Activated T-helper 1 cell treated with anti-CD3 and anti-CD28 coated beads, Interleukin-2, amount 50 U/mL, for 16 hours (primary cell): ENCODE data around the gene SLC39A2.
"Not testable (repeated sequence)": the region's sequence is repeated elsewhere in the genome, so short reads cannot be mapped to it uniquely, and the experiment has no call there.

Experiments
- DNase-seq, 2 donors: peaks; one replicate each; pipeline ENCODE4 v3.0.0-alpha.2; 2020; ENCODE audit warnings: low read depth in 1 of 2, low spot score in 1 of 2

Gene SLC39A2

DNA sequence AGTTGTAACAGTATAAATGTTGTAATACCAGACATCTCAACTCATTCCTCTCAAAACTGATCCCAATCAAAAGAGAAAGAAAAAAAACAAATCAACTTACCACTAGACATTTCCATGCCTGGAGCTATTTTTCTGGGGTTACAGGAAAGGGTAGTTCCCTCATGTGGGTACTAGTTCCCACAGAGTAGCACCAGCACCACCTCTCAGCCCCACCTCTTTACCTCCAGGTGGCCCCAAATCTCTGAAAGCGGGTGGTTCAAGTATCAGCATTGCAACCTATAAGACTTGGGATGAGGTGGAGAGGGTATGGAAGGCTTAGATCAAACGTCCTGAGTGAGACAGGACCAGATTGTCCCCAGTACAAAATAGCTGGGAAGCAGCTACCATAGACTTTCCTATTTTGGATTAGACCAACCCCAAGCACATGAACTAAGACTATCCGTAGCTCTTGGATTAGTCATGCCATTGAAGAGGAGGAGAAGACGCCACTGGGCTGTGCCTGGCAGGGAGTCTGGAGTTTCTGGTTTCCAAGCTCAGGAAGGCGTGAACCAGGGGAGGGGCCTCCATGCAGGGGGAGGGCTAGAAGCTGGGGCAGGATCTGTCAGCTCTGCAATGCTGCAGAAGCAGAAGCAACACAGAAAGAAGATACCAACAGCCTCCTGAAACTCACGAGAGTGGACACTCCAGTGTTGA, at the start of gene SLC39A2:
TSS of gene SLC39A2 (plus strand) at position 620 of the 693 bp plus-strand sequence. CDS start 154 bp downstream, outside the sequence.
- DNase-seq, result no peak

DNA sequence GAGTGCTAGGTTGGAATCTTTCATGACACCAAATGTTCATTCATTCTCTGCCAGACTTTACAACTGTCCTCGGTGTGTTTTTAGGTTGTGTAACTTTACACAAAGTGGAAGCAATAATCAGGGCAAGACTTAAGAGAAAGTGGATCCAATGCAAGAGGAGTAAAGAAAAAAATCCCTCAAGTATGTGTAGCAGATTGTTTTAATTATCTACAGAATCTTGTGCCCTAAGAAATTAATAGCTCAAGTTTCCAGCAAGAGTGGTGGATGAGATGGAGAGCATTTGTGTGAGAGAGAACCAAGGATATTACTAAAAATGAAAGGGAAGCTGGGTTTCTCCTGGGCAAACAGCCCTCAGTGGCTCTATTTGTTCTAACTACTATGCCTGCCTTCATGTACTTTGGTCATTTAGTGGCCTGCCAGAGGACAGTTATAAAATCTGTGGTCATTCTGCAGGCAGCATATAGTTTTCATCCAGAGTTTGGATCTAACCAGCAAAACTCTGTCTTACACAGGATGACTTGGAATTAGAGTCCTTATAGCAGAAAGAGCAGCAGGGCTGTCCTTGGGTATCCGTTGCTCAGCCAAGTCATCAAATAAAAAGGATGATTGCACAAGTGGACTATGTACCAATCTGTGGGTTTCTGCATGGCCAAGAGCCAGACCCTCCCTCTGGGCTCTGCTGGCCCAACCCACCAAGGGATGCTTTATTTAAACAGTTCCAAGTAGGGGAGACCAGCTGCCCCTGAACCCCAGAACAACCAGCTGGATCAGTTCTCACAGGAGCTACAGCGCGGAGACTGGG, 44.2 kb upstream of the SLC39A2 start, which contains the start of gene RNASE2:
TSS of gene RNASE2 (plus strand) at position 752 of the 802 bp plus-strand sequence. CDS start 285 bp downstream, outside the sequence.
- DNase-seq, result not testable (repeated sequence)

GRCh38 chr14:20955538-20955873, 43.6 kb upstream of the SLC39A2 start:
- not testable (repeated sequence) for DNase-seq

- no peak for DNase-seq
Measured at GRCh38 chr14:20956376-20956976, 42.6 kb upstream of the SLC39A2 start.

DNA sequence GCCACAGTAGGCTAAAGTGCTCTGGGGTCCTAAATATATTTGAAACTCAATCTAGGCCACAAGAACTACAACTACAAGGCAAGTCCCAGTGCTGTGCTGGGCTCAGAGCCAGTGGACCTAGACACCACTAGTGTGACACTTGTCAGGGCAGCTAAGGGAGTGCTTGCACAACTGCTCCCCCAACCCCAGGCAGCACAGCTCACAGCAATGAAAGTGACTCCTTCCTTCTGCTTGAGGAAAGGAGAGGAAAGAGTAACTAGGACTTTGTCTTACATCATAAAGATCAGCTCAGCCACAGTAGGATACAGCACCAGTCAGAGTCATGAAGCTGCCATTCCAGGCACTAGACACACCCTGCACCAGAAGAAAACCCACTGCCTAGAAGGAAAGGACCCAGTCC, 40.1 kb upstream of the SLC39A2 start:
- DNase-seq, result not testable (repeated sequence)

DNA sequence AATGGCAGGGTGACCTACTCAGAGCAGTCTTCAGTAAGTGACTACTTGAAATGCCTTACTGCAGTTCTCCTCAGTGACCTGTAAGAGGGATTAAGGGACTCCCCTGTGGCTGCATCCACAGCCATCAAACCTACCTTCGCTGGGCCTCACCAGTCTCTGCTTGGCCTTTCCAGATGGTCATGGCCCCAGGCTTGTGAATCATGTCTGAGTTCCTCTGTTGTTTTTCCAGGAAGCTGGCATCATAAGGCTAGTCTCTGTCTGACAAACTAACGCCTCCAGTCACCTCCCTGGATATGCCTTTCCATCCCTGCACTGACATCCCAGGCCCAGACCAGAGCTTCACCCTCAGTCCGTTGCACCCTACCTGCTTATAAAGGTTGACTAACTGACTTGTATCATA, 29.8 kb upstream of the SLC39A2 start:
- no peak for DNase-seq

- DNase-seq, result no peak
Measured at GRCh38 chr14:20970647-20970982, 28.5 kb upstream of the SLC39A2 start.

DNA sequence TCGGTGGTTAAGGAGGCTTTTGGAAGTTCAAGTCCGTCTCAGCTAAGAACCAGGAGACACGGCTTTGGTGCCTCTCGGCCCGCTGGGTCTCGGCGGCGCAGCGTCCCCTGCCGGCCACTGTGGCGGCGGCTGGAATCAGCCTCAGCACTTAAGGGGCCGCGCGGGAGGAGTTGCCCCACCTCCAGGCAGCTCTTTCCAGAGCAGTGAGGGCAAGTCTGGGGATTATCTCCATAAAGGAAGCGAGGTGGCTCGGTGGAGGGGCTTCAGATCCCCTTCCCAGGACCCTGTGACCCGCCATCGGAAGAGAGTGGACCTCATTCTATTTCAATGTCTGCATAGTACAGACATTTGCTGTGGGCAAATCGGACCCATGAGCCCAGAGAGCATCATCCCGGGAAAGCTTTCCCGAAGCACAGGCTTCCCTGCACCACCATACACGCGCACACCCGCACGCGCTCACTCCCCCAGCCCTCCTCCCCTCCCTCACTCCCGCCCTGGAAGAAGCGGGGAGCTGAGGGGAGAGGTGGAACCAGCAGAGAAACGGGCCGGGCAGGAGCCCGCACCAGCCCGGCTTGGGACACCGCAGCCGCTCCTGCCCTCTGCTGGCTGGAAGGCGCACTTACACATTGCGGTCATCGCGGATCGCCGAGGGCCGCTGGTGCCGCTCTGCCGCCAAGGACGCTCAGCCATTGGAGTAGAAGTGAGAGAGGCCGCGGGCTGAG, 27.9 kb upstream of the SLC39A2 start:
- peak; percentile 56 to 63 for DNase-seq

DNA sequence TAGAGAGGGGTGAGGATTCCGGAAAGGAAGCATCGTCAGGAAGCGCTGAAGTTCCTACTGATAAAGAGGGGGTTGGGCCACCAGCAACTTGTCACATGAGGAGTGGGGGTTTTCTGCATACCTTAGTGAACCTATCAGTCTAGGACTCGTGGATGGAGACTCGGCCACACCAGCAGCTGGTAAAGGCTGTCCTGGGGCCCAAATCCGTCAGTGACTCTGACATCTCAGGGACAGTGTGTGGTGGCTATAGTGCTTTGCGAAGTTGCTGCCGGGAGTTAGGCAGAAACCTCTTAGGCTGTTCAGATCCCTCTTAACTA, 27.4 kb upstream of the SLC39A2 start:
- DNase-seq, result no peak

DNA sequence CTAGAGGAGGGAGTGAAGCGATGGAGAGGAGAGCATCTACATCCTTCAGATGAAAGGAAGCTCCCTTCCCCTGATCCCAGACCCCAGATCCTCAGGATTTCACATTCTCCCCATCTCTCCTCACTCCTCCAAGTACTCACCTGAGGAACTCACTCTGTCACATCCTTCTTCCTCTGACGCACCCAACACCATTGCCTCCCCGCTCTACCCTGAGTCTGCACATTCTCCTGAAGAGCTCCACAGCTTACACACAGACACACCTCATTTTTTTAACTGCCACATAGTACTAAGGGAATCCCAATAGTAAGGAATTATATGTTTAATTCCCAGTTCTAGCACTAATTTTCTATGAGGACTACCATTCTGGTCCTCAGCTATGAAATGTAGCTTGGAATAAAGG, 25.6 kb upstream of the SLC39A2 start:
- no peak for DNase-seq

GRCh38 chr14:20976291-20976690, 22.8 kb upstream of the SLC39A2 start:
- no peak for DNase-seq

DNA sequence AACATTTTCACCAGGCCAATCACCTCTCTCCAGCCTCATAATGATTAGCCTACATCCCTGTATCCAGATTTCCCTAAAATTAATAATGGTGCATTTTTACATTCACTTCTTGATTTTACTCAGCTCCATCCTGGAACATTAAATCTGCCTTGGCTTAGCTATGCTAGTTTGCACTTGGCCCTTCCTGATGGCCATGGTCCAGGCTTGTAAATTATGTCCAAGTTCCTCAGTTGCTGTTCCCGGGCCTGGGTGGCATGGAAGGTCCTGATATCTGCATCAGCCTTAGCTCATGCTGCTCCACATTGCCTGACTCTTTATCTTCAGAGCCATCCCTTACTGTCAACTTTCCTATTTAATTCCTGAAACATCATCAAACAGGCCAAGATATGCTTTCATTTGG, 20.4 kb upstream of the SLC39A2 start:
- no peak for DNase-seq

- no peak for DNase-seq
Measured at GRCh38 chr14:20980906-20981305, 18.2 kb upstream of the SLC39A2 start.

DNA sequence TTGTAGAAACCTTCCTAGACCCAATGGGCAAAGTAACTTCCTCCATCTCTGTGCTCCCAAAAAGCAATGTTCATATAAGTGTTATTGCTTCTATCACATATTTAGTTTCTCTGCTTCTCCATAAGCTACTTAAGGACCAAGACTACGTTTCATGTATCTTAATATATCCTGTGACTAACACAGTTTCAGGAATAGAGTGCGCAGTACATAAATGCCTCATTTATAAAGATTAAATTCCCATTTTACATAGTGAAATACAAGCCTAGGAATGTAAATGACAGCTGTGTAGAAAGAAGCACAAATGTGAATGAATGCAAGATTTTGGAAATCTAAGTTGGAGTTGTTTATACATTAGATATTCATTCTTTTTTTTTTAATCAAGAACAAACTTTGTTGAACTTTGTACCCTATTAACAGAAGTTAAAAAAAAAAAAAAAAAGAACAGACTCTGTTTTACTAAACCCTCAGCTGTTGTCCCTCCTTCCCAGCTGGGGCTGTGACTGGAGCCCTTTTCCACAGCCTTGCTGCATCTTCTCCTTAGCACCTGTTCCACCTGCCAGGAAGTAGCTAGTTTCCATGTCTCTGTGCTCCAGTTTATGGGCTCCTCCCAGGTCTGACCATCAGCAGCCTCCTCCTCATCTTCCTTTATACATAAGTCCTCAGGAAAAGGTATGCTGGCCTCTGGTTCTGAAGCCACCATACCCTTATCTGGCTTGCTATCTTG, 16.3 kb upstream of the SLC39A2 start:
- DNase-seq, result no peak

DNA sequence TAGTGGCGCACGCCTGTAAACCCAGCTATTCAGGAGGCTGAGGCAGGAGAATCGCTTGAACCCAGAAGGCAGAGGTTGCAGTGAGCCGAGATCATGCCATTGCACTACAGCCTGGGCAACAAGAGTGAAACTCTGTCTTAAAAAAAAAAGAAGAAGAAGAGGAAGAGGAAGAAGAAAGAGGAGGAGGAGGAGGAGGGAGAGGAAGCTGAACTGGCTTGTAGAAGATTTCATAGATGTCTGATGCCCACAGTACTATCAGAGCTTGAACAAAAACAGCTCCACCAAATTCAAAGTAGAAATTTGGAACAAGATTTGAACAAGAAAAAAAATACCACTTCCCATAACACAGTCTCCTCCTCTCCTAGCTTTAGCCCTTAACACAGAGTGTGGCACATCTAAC, 13.4 kb upstream of the SLC39A2 start:
- DNase-seq, result not testable (repeated sequence)

GRCh38 chr14:20986811-20987210, 12.3 kb upstream of the SLC39A2 start:
- DNase-seq, result no peak

DNA sequence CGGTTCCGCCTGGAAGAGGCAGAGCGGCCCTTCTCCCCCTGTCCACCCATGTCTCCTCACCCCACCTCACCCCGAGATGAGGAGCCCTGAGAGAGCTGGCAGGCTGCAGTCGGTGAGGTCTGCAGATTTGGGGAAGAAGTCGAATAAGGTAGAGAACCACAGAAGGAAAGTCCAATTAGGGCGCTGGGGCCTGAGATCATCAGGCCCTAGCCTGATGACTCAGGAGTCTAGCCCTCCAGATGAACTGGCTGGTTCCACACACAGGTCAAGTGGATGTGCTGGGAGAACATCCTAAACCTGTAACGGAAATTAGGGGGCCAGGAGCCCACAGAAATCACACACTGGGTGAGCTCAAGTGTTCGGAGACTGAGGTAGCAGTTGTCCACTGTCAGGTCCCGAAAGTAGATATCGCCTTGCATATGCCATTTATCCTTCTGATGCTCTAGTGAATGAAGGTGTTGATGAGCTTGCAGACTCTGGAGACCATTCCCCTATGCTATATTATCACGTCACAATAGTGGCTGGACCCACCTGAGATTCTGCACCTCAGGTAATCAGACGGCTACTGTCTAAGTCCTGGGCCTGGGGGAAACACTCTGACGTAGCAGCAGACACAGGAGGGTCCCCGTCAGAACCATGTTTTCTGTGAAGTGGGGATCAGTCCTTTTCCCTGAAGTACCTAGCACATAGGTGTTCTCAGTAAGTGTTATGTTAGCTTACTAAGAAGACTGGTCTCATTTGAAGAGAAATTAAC, 10.2 kb upstream of the SLC39A2 start:
- no peak for DNase-seq

DNA sequence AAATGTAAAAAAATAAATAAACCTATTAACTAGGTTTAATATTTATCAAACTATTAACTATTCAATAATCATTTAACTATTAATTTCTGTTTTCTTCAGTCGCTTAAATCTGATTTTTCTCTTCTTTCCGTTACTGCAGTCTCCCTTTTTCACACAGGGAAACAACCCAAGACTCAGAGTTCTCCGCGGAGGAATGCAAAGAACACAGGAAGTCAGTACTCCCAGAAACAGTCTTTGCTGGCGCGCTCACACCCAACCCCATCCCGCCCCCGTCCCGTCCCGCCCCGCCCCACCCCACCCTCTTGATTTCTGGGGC, 9.7 kb upstream of the SLC39A2 start:
- no peak for DNase-seq

DNA sequence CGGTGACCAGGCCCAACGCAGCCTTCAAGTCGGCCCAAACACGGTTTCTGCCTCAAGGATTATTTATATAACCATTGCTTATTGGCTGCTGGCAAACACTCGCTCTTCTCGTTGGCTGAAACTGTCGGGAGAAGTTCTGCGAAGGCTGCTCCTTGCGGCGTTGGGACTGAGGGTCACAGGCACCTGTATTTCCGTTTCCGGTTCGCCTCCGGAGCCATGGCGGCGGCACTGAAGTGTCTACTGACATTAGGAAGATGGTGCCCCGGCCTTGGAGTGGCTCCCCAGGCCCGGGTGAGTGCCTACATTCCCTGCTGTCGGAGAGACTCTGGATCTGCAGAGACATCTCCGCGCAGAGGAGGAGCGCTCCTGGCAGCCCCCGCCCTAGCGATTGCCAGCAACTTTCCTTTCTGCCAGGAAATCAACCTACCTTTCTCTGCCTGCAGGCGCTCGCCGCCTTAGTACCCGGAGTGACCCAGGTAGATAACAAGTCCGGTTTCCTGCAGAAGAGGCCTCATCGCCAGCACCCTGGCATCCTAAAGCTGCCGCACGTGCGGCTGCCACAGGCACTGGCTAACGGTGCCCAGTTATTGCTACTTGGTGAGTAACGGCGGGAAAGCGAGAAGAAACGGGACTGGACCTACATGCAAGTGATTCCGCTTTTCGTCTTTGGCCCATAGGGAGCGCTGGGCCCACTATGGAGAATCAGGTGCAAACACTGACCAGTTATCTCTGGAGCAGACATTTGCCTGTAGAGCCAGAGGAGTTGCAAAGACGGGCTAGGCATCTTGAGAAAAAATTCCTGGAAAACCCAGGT, 9.1 kb upstream of the SLC39A2 start, which contains the start of gene METTL17:
TSS of gene METTL17 (plus strand) at position 194 of the 814 bp plus-strand sequence. CDS start at position 217, 23 bp downstream.
- peak; percentile 66 to 77 for DNase-seq

DNA sequence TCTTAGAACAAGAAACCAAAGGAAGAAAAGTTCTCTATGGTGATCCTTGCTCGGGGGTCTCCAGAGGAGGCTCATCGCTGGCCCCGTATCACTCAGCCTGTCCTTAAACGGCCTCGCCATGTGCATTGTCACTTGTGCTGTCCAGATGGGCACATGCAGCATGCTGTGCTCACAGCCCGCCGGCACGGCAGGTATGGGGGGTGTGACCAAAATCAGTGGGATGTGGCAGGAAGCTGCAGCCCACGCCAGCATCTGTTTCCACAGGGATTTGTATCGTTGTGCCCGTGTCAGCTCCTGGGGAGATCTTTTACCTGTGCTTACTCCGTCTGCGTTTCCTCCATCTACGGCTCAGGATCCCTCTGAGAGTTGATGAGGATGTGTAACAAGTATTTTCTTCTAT, 2.6 kb upstream of the SLC39A2 start:
- DNase-seq, result no peak
